HG02763 (cell line): ENCODE results near the gene RRBP1.
"Not testable (repeated sequence)": the region's sequence is repeated elsewhere in the genome, so short reads cannot be mapped to it uniquely, and the experiment has no call there.

Experiments used
- ATAC-seq: cut with Tn5 transposase; IDR thresholded peaks from one replicate; pipeline ENCODE4 v1.9.1; 2021; ENCODE audit warnings: mild to moderate bottlenecking, moderate library complexity; ENCODE audit not compliant: unreplicated experiment

The RRBP1 gene

DNA sequence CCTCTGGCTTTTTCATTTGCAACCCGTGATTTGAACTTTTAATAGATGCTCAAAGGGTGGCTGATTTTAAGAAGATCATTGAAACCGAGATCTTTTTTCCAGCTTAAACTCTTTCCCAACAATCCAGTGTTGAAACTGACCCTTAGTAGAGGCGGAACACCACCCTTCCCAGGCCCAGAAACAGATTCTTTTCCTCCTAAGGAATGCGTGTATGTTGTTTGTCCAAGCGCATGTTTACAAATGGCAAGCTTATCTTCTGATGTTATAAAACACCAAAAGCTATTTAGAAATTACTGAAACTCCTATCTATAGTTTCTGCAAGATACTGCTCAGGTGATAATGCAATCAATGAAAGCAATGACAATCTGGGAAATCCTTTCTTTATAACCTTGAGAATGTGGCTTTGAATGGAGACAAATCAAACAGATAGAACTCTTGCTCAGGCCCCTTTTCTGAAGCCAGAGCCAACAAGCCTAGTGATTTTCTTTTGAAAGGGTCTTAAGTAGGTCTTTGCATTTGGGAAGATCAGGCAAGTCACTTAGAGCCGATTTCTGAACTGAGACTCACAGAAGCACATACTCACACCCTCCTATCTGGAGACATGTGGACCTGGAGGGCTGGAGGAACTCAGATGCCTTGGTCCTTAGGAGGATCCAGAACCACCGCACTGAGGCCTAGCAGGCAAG is 26.8 kb upstream of the RRBP1 start:
- no peak for ATAC-seq

DNA sequence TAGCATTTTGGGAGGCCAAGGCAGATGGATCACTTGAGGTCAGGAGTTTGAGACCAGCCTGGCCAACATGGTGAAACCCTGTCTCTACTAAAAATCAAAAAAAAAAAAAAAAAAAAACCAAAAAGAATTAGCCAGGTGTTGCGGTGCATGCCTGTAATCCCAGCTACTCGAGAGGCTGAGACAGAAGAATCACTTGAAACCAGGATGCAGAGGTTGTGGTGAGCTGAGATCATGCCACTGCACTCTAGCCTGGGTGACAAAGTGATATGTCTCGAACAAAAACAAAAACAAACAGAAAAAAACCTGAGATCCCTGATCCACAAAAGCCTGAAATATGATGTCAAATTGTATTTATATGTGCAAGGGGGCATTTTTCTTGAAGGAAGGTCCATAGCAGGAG is 25.9 kb upstream of the RRBP1 start:
- ATAC-seq: not testable (repeated sequence)

DNA sequence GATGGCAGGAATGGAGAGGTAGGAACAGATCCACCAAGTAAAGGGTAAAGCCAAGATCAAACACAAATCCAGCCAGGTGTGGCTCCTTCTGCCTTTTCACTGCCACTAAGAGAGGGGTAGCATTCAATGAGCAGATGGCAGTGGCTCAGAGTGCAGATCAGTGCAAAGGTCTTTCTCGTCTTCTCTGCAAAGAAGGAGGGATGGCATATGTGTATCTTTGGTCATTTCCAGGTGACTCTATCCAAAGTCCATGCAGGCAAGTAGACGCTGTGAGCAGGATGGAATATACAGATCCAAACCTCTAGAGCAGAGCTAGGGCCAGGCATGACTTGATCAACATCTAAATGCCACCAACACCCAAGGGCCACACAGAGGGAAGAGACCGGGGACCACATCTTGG is 24.6 kb upstream of the RRBP1 start:
- ATAC-seq: no peak

DNA sequence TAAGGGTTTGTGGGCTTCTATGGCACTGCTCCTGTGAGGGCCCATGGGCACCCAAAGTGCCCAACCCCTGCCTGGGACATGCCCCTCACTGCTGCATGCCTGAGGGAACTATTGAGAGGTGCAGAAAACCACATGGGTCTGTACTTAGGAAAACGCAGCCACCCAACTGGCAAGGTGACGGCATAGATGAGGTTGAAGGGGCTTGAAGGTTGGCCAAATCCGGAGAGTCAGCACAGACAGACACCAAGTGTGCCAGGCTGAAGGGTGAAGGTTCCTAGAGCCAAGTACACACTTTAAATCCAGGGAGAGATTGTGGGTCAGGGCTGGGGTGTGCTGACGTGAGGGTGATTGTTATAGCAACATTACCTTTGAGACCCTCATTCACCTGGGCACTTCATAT is 23.9 kb upstream of the RRBP1 start:
- no peak for ATAC-seq

DNA sequence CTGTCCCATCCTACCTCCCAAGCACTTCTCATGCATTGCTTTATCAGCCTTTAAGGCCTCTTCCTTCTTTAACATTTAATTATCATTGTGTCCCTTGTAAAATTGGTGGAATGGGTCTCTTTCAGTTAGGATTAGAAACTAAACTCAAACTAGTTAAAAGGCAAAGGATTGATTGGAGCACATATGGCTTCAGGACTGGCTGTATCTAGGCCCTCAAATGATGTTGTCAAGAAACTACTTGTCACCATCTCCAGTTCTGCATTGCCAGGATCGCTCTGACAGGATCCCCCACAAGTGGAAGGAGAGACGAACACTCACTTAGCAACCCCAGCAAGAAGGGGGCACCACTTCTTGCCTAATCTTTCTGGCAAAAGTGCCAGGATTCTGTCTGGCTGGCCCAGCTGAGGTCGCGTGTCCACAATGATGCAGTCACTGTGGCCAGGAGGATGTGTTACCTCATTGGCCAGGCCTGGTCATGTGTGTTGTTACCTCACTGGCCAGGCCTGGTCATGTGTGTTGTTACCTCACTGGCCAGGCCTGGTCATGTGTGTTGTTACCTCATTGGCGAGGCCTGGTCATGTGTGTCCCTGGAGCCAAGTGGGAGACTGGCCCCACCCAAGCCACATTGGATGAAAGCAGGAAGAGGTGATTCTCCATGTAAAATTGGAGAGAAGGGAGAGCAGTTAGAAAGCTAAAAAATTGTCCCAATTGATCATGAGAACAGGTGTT is 22.7 kb upstream of the RRBP1 start:
- ATAC-seq: no peak

DNA sequence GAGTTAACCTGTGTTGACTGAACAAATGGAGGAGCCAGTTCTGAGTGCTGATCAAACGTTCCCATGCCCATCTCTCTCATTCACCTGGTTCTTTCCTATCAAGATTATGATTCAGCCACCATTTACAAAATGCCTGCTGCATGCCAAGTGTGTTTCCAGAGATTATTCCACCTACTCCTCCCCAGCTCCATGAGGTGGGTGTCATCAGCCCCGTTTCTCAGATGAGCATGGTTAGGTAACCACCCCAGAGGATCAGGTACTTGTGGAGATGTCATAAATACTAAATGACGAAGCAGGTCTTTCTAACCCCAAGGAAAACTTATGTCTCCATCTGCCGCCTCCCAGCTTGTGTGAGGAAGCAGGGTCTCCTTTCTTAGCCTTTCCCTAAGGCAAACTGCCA is 19.8 kb upstream of the RRBP1 start:
- no peak for ATAC-seq

DNA sequence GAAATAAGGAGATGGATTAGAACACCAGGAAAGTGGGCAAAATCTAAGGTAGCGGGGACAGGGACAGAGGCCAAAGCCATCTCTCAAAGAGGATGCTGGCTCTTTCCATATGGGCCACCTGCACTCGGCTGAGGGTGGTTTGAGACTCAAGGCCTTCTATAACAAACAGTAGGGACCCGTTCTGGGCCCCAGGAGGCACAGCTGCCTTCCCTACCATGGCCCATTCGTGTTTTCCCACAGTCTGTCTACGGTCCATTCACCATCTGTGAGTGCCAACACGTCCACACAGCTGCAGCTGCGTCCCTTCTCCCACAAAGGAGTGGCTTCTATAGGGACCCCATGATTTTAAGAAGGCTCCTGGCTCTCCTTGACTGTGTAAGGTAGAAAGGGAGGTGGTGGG is 18.6 kb upstream of the RRBP1 start:
- ATAC-seq: no peak

DNA sequence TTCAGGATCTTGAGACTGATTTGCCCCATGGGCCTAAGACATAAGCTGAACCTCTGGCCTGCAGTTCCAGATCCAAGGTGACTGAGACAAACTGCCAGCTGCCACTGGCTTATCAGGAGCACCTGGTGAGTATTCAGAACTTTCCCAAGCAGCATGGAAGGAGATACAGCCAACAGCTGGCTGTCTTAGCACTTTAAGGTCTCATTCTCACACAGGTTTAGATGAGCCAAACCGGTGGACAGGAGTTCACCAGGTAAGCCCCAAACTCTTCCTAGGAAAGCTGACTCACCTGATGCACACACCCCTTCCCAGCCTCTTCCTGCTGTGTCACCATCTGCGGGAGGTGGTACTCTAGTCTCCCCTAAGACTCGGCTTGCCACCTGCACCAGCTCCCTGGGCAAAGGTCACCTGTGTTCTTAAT is 17.9 kb upstream of the RRBP1 start, which contains the start of gene BANF2:
BANF2 (plus strand) TSS at position 36 of the 421 bp plus-strand sequence. CDS start 25,060 bp downstream, outside the sequence.
- no peak for ATAC-seq

DNA sequence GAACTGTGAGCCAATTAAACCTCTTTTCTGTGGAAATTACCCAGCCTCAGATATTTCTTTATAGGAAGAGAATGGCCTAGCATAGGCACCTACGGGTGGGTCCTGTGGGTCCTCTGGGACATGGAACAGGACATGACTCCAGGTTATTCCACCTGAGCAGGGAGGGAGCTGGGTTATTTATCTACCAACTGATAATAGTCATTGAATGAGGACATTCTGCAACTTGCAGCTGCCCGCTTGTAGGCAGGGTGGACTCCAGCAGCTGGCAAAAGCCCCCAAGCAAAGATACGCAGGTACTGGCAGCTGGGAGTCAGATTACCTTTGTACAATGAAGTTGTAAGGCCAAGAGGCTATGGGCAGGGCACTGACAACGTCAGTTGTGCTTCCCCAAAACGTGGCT is 16.3 kb upstream of the RRBP1 start:
- ATAC-seq: no peak

DNA sequence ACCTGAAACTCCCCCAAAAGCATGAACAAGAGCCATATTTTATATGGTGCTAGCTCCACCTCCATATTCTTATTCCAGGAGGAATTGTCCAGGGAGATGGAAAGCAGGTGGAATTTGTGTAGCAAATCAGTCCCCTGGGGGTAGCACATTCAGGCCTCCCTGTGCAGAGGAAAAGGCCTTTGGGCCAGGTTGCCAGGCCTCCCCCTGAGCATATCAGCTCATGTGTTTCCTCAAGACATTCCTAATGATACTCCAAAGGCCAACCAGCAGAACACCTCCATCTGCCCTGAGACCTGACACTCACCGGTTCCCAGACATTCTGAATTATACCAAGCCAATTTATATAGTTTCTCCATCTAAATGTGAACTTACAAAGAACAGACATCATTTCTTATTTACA is 15.1 kb upstream of the RRBP1 start:
- ATAC-seq: no peak

DNA sequence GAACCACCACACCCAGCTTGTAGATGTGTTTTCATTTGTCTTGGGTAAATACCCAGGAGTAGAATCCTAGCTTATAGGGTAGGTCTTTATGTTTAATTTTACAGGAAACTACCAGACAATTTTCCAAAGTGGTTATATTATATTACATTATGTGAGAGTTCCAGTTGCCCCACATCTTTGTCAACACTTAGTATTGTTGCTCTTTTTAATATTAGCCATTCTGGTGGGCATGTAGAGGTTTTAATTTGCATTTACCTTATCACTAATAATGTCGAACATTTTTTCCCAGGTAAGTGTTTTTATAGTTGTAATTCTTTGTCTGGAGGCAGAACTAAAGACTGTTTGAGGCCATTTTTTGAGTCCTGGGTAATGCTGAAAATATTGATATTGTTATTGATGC is 14.2 kb upstream of the RRBP1 start:
- no peak for ATAC-seq

DNA sequence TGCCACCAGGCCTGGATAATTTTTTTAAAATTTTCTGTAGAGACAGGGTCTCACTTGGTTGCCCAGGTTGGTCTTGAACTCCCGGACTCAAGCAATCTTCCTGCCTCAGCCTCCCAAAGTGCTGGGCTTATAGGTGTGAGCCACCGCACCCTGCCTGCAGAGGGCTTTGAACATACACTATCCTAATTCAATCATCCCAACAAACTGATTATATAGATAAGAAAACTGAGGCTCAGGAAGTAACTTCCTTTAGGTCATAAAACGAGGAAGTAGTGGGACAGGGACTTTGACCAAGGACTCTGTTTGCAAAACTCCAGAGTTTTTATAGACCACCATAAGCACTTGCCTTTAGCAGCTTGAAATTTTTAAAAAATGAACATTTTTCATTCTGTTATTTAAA is 12.7 kb upstream of the RRBP1 start:
- ATAC-seq: no peak

DNA sequence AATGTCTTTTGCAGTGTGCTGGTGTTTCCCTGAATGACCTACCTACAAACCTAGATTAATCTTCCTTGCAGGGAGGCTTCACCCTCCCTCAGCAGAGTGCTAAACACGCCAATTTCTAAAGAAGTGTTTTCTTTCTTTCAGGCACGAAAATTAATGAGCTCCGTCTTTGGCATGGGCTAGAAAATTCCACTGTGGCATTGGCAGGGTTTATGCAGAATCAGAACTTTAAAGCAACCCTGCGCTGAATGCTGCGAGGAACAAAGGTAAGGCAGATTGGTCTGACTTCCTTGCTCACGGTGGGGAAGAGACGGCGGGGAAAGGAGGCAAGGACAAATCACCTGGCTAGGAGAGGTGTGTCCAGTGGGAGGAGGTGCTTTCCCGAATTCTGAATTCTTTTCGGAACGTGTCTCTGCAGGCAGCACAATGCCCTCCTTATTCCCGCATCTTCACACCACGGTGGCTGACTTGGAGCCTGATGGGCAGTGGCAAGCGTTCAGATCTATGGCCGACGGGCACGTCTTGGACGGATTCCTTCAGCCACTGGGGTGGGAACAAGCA is 11.5 kb upstream of the RRBP1 start:
- no peak for ATAC-seq

DNA sequence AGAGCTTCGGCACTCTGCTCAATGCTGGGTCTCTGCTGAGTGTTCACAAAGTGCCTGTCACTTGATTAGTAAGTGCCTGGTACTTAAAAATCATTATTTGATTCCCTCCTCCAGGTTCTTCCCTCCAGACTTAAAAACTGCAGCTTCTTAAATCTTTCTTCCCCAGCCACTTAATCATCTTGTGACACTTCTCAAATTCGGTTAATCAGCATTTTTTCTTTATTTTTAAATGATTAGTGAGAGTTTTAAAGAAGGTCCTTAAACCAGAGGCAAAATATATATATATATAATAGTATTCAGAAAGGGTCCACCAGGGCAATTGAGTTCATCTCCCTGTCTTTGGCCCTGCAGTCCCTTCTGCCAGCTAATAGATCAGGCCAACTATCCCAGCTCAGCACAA is 9.7 kb upstream of the RRBP1 start:
- no peak for ATAC-seq

DNA sequence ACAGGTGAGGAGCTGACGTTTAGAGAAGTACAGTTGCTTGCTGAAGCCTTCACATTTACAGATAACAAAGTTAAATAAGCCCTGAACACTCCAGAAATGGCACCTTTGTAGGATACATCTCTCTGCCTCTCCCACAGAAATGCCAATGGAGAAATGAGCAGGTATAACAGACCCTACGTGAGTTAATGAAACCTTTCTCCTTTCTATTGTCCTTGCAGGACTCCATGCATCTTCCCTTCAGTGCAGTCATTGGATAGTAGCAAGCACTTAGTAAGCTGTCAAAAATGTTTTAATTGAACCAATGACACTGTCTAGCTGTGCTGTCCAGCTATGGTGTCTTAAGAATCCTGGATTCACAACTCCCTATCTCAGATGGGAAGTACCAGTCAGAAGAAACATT is 8.1 kb upstream of the RRBP1 start:
- no peak for ATAC-seq

DNA sequence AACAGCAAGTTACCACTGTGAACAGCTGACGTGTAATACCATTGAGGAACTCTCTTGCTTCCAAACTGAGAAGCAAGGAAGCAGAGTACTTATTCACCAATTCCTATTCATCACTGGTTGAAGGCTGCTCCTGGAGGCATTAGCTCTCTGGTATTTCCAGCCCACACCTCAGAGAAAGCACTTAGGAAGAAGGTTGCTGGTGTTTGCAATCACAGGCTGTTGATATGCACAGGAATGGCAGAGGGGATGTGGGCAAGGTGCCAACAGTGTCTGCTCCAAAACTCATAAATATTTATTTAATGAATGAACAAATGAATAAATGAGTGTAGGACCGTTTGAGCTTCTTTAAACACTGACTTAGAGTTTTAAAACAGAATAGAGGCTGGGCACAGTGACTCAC is 6.9 kb upstream of the RRBP1 start:
- no peak for ATAC-seq

DNA sequence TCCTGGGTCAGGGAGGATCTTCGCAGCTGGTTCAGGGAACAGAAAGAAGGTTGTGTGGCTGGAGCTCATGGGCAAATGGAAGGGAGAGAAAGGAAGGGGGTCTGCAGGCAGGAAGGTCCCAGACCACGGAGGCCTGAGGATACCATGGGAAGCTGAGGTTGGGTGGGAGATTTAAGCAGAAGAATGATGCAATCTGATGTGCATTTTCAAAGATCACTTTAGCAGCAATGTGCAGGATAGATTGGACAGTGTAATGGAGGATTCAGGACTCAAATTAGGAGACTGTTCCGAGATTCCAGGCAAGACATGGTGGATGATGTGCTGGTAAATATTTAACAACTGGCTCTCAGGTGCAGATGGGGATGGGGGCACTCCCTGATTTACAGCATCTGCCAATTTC is 5.8 kb upstream of the RRBP1 start:
- no peak for ATAC-seq

DNA sequence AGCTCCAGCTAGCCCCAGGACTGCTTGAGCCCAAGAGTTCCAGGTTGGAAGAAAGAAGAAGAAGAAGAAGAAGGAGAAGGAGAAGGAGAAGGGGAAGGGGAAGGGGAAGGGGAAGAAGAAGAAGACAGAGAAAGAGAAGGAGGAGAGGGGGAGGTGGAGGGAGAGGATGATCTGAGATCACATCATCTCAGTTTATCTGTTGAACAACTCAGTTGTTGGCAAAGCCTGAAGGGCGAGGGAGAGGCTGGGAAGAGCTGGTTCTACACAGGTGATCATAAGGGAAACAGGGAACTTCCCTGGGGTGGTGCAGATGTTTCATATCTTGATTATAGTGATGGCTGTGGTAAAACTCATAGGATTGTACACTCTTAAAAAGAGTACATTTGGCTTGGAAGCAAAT is 3.1 kb upstream of the RRBP1 start:
- no peak for ATAC-seq

DNA sequence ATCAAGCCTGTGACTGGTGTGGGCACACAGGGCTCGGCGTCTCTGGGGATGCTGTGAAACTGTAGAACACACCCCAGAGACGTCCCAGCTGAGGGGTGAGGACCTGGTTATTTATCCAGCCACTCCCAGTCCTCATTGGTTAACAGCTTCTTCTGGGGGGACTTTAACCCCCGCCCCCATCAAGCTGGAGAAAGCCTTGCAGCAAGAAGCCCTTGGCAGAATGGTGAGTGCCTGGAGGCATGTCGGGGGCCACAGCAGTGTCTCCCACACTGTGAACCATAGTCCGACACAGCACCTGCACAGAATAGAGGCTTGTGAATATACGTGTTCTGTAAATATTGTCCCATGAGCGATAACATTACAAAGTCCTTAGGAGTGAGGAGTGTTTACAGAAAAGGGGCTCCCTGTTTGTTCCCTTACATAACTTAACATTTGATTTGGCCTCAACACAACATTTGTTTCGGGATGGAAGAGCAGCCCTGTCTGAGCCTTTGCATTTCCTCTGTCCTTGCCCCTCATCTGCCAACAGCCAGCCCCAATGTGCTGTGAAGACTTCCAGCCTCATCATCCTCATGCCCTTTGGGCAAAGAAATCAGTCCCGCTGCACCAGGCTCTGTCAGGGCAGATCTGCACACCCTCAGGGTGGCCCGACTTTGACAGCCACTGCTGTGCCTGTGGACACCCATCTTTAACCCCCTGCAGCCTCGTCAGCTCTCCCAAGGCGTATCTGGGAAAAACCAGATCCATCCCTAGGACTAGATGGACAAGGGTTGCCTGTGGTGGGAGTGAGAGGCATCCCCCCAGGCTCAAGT is 2.2 kb upstream of the RRBP1 start:
- no peak for ATAC-seq

DNA sequence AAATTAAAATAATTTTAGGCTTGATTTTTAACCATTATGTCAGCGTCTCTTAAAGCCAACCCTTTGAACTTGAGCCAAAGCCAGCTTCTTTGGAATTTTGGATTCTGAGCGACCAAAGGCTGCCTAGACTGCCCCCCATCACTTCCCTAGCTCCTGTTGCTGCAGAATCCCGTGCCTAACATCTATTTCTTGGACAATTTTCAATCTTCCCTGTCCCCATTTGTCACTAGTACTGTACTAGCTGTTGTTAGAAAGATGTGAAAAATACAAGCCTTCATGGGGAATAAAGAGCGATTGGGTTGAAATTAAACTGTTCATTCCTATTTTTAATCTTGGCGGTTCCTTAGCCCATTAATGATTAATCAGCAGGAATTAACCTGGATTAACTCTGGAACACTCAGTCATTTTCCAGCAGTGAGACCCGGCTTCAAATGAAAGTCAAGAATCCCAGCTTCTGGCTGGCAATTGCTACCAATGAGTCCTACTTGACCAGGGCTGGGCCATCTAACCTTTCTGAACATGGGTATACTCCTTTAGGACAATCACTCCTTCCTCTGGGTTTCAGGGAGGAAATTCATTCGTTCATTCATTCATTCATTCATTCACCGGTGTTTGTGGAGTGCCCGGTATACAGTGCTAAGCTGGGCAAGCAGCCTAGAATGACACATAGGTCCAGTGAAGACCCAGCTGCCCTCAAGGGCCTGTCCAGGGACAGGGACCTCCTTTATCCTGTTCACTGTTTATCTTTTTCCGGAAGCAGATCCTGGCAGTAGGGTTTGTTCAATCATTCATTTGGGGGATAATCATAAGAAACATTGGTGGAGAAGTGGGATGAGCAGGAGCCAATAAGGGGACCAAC is 1.4 kb upstream of the RRBP1 start:
- ATAC-seq: no peak

DNA sequence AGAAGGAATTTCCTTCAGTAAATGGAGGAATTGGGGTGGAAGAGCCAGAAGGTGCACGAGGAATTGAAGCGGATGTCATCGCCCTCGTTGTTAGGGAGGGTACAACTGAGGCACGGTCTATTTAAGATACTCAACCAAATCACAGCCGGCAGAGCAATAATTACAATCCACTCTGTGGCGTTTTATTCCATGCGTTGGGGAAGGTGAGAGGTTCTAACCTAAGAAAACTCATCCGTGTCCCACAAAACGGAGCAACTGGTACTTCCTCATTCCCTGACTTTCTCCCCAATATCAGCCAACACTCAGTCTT is 802 bp upstream of the RRBP1 start:
- ATAC-seq: no peak
